ENCODE data around the gene ABCB9. TPM values are rescaled to one million over a fixed set of nuclear protein-coding genes. Genes with fewer than 3 reads are reported as not detected.

The ABCB9 gene
- polyA plus RNA-seq, 1 donor = 4.4 TPM

Other genes starting within 250 kb of the ABCB9 start
- gene HCAR3, start 249.7 kb downstream of the ABCB9 start, polyA plus RNA-seq (ENCODE audit: insufficient read length) = not detected
- 0.10 TPM for gene HCAR1, start 235.6 kb downstream of the ABCB9 start, polyA plus RNA-seq (ENCODE audit: insufficient read length)
- gene DENR, start 213.6 kb downstream of the ABCB9 start, polyA plus RNA-seq (ENCODE audit: insufficient read length) = 63.2 TPM
- 0.70 TPM for gene CCDC62, start 191.9 kb downstream of the ABCB9 start, polyA plus RNA-seq (ENCODE audit: insufficient read length)
- gene HIP1R, start 131.0 kb downstream of the ABCB9 start, polyA plus RNA-seq (ENCODE audit: insufficient read length) = 7.1 TPM
- gene VPS37B, start 70.3 kb downstream of the ABCB9 start, polyA plus RNA-seq (ENCODE audit: insufficient read length) = 22.4 TPM
- 9.2 TPM for gene OGFOD2, start 8.8 kb upstream of the ABCB9 start, polyA plus RNA-seq (ENCODE audit: insufficient read length)
- gene ARL6IP4, start 14.2 kb upstream of the ABCB9 start, polyA plus RNA-seq (ENCODE audit: insufficient read length) = 165 TPM
- gene PITPNM2, start 184.6 kb upstream of the ABCB9 start, polyA plus RNA-seq (ENCODE audit: insufficient read length) = 4.7 TPM

Data from forelimb muscle (tissue), 1 donor.